Smooth muscle cell of the pulmonary artery (primary cell): ENCODE data around the gene CPED1. TPM values are rescaled to one million over a fixed set of nuclear protein-coding genes. Genes with fewer than 3 reads are reported as not detected.

Source experiments
- total RNA-seq: library from RNA; depleted of rRNA; stranded (reverse); fragments of >200 nt; gene quantifications from 2 replicates; pipeline ENCODE4 v1.2.3, GENCODE V29; 2014

The CPED1 gene
- total RNA-seq, result 52.0 and 64.8 TPM in 2 replicates

GRCh38 chr7:120988591-120989256 is at the start of gene CPED1:
CPED1 (plus strand) TSS chr7:120988711; CDS start chr7:120989622, 911 bp downstream.

GRCh38 chr7:120950539-120951308 is 37.8 kb upstream of the CPED1 start, which contains the start of gene ING3:
ING3 (plus strand) TSS chr7:120950777; CDS start chr7:120950897, 120 bp downstream.

GRCh38 chr7:121328508-121329190 is 340.1 kb downstream of the CPED1 start, which contains the start of gene WNT16:
WNT16 (plus strand) TSS chr7:121329000; CDS start chr7:121329293, 293 bp downstream.

Other genes with a start within 250 kb of the CPED1 start
- 1.9 and 5.2 TPM in 2 replicates for gene TSPAN12, start 130.6 kb upstream of the CPED1 start, total RNA-seq
- gene ING3, start 37.9 kb upstream of the CPED1 start, total RNA-seq, result 7.2 and 12.1 TPM in 2 replicates